Measurements from ENCODE around the gene TAMM41. TPM values are rescaled to one million over a fixed set of nuclear protein-coding genes. Genes with fewer than 3 reads are reported as not detected.

Gene TAMM41
- total and polyA plus RNA-seq, 5 donors from 2014 or later, result 24.4 to 32.0 (median 25.7) TPM

DNA sequence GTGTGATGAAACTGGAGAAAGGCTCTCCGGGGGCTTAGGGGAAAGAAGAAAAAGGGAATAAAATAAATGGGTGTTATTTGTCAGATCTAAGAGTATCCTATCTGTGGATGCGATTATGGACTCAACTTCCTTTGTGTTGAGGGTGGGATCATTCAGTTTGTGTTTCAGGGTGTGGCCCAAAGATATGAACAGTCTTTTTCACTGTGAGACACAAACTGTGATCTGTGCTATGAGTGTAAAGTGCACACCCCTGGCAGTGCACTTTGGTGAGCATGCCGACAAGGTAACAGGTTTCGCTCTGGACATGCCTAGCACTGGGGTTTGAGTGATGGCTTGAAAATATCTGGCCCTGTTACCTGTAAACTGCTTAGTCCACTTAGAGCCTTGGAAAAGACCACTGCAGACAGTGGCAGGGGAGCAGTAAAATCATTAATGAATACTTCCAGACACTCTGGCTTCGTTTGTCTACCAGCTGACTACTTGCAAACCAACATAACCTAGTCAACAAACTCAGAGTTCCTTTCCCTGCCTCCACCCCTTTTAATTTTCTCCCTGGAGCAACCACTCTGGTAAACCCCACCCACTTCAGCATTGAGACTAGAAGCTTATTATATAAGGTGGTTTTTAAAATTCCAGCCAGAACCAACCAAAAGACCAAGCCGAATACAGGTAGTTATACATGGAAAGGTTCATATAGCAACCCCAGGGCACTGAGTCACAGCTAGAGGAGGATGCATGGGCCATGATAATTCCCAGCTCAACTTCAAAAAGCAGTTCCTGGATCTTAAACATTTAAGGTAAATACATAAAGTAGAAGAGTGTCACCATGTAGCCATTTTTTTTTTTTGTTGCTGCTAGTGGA lies 55.1 kb downstream of the TAMM41 start:
- H3K36me3 Mint-ChIP-seq, result peaks cover 81% of the 10 kb centered on the region
- H3K4me3 Mint-ChIP-seq, result no peak overlapping the region
- peaks cover 93% of the 10 kb centered on the region for H3K36me3 ChIP-seq (ENCODE audit: control insufficient read depth, insufficient read depth, low read length)
- no peaks in the 10 kb centered on the region for H3K27me3 ChIP-seq (ENCODE audit: control insufficient read depth, insufficient read depth, low read length)
- H3K4me1 Mint-ChIP-seq, result peaks cover 5 to 29% (median 10%) of the 10 kb centered on the region in 4 donors
- no peak overlapping the region for H3K27ac ChIP-seq (ENCODE audit: insufficient read depth, low read length, poor library complexity, severe bottlenecking)
- ATAC-seq (ENCODE audit: low read depth in 2 of 2) (no peak), DNase-seq (no peak)
- H3K27ac Mint-ChIP-seq, result peak overlapping the region in 2 of 3 donors; percentile 29 to 32
- H3K9me3 Mint-ChIP-seq, result peaks cover 0 to 2% (median 0%) of the 10 kb centered on the region in 7 donors
- no peaks in the 10 kb centered on the region for H3K9me3 ChIP-seq (ENCODE audit: control insufficient read depth in 2 of 2, low read length in 2 of 2)
- no peaks in the 10 kb centered on the region for H3K27me3 Mint-ChIP-seq
- H3K4me1 ChIP-seq (ENCODE audit: control insufficient read depth, insufficient read depth, low read length, poor library complexity, severe bottlenecking), result no peaks in the 10 kb centered on the region
- H3K4me3 ChIP-seq (ENCODE audit: low read depth, low read length), result no peak overlapping the region

DNA sequence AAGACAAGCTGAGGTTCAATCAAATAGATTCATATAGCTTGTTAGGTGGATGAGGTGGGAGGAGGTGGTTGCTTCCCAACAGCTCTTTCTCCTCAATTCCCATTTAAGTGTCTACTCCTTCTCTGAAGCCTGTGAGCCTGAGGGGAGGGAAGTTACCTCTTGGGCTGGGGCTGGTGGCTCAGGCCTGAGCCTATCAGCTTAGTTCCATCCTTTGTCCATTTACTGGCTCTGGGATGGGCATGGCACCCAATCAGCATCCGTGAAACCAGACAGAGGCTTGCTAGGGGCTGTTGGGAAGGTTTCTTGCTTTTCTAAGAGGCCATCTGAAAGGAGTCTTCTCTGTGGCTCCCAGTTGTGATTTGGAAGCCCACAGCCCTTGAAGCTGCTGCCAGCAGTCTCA lies 57.3 kb downstream of the TAMM41 start:
- Histone ChIP-seq H3K9me3 (ENCODE audit: control insufficient read depth in 2 of 2, low read length in 2 of 2) (no peaks in the 10 kb centered on the region), H3K27ac (ENCODE audit: insufficient read depth, low read length, poor library complexity, severe bottlenecking) (no peak overlapping the region), H3K4me1 (ENCODE audit: control insufficient read depth, insufficient read depth, low read length, poor library complexity, severe bottlenecking) (peaks cover 10% of the 10 kb centered on the region), H3K36me3 (ENCODE audit: control insufficient read depth, insufficient read depth, low read length) (peaks cover 72% of the 10 kb centered on the region), H3K4me3 (ENCODE audit: low read depth, low read length) (no peak overlapping the region), H3K27me3 (ENCODE audit: control insufficient read depth, insufficient read depth, low read length) (no peaks in the 10 kb centered on the region)
- Mint-ChIP-seq H3K9me3 (peaks cover 0 to 2% (median 0%) of the 10 kb centered on the region in 7 donors), H3K36me3 (peaks cover 68% of the 10 kb centered on the region), H3K4me3 (no peak overlapping the region), H3K27ac (peak overlapping the region in 1 of 3 donors; percentile 32), H3K4me1 (peaks cover 10 to 47% (median 17%) of the 10 kb centered on the region in 4 donors), H3K27me3 (no peaks in the 10 kb centered on the region)
- no peak for DNase-seq
- ATAC-seq (ENCODE audit: low read depth in 2 of 2), result no peak

DNA sequence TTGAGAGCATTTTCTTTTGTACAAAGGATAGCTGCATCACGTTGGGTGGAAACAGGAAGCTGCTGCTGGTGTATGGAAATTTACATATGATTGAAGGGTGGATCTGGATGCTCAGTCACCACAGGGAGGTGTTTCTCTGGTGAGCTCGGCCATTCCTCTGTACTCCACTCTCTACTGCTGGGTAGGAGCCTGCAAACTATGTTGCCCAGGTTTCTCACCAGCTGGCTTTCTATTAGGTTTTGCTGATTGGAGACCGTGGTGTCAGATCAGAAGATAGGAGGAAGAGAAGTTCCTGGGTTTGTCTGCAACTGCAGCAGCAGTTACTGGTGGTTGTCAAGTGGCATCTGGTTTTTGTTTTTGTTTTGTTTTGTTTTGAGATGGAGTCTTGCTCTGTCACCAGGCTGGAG lies 61.7 kb downstream of the TAMM41 start:
- Mint-ChIP-seq H3K36me3 (peaks cover 34% of the 10 kb centered on the region), H3K4me3 (peak overlapping the region; percentile 65 to 89 (median 86)), H3K9me3 (peaks cover 0 to 2% (median 0%) of the 10 kb centered on the region in 7 donors), H3K27me3 (no peaks in the 10 kb centered on the region), H3K27ac (peak overlapping the region in 2 of 3 donors; percentile 89 to 94), H3K4me1 (peaks cover 4 to 41% (median 15%) of the 10 kb centered on the region in 4 donors)
- peaks cover 31% of the 10 kb centered on the region for H3K36me3 ChIP-seq (ENCODE audit: control insufficient read depth, insufficient read depth, low read length)
- ATAC-seq (ENCODE audit: low read depth in 2 of 2), result peak; percentile 60 to 62
- peak overlapping the region; percentile 37 for H3K27ac ChIP-seq (ENCODE audit: insufficient read depth, low read length, poor library complexity, severe bottlenecking)
- H3K9me3 ChIP-seq (ENCODE audit: control insufficient read depth in 2 of 2, low read length in 2 of 2), result no peaks in the 10 kb centered on the region
- peaks cover 16% of the 10 kb centered on the region for H3K4me1 ChIP-seq (ENCODE audit: control insufficient read depth, insufficient read depth, low read length, poor library complexity, severe bottlenecking)
- H3K27me3 ChIP-seq (ENCODE audit: control insufficient read depth, insufficient read depth, low read length), result no peaks in the 10 kb centered on the region
- peak in 2 of 3 donors; percentile 46 to 79 for DNase-seq
- peak overlapping the region; percentile 67 for H3K4me3 ChIP-seq (ENCODE audit: low read depth, low read length)

DNA sequence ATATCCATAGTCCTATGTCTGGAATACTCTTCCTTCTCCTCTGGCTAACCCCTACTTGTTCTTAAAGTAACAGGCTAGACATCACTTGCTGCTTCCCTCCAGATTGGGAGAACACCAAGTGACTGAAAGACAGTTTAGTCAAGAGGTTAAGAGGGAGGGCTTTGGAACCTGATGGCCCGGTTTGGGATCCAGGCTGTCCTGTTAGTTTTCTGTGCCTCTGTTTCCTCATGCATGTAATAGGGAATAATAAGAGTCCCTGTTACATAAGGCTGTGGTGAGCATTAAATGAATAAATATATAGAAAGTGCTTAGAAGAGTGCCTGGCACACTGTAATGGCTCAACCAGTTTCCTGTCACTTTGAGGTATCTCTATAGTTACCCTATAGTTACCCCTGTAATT lies 66.3 kb downstream of the TAMM41 start:
- DNase-seq, result no peak
- Histone ChIP-seq H3K4me3 (ENCODE audit: low read depth, low read length) (no peak overlapping the region), H3K4me1 (ENCODE audit: control insufficient read depth, insufficient read depth, low read length, poor library complexity, severe bottlenecking) (peaks cover 14% of the 10 kb centered on the region), H3K9me3 (ENCODE audit: control insufficient read depth in 2 of 2, low read length in 2 of 2) (no peaks in the 10 kb centered on the region), H3K27me3 (ENCODE audit: control insufficient read depth, insufficient read depth, low read length) (no peaks in the 10 kb centered on the region), H3K27ac (ENCODE audit: insufficient read depth, low read length, poor library complexity, severe bottlenecking) (no peak overlapping the region), H3K36me3 (ENCODE audit: control insufficient read depth, insufficient read depth, low read length) (no peaks in the 10 kb centered on the region)
- ATAC-seq (ENCODE audit: low read depth in 2 of 2), result no peak
- H3K27ac Mint-ChIP-seq, result peak overlapping the region in 1 of 3 donors; percentile 5
- no peaks in the 10 kb centered on the region for H3K27me3 Mint-ChIP-seq
- H3K4me3 Mint-ChIP-seq, result no peak overlapping the region
- H3K4me1 Mint-ChIP-seq, result peaks cover 4 to 20% (median 13%) of the 10 kb centered on the region in 4 donors
- peaks cover 0 to 2% (median 0%) of the 10 kb centered on the region in 7 donors for H3K9me3 Mint-ChIP-seq
- peaks cover 26% of the 10 kb centered on the region for H3K36me3 Mint-ChIP-seq

DNA sequence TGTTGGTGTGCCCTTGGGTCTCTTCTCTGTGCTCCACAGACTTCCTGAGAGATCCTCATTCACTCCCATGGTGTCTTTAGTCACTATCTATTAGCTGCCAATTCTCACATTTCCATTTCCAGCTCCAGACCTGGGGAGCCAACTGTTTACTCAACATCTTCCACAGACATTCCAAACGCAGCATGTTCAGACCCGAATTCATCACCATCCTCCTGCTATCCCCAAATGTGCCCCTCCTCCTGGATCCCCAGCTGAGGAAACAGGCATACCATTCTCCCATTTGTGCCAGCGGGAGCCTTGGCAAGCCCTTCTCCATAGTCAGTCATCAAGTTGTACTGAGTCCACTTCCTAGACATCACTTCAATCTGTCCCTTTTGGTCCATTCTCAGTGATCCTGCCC lies 67.1 kb downstream of the TAMM41 start:
- no peak overlapping the region for H3K4me3 Mint-ChIP-seq
- ATAC-seq (ENCODE audit: low read depth in 2 of 2) (no peak), DNase-seq (no peak)
- no peak overlapping the region for H3K27ac ChIP-seq (ENCODE audit: insufficient read depth, low read length, poor library complexity, severe bottlenecking)
- H3K9me3 Mint-ChIP-seq, result peaks cover 0 to 2% (median 0%) of the 10 kb centered on the region in 7 donors
- H3K4me1 ChIP-seq (ENCODE audit: control insufficient read depth, insufficient read depth, low read length, poor library complexity, severe bottlenecking), result peaks cover 9% of the 10 kb centered on the region
- H3K27ac Mint-ChIP-seq, result peak overlapping the region in 2 of 3 donors; percentile 5 to 30
- H3K9me3 ChIP-seq (ENCODE audit: control insufficient read depth in 2 of 2, low read length in 2 of 2), result no peaks in the 10 kb centered on the region
- H3K4me3 ChIP-seq (ENCODE audit: low read depth, low read length), result no peak overlapping the region
- H3K4me1 Mint-ChIP-seq, result peaks cover 0 to 12% (median 7%) of the 10 kb centered on the region in 4 donors
- no peaks in the 10 kb centered on the region for H3K36me3 ChIP-seq (ENCODE audit: control insufficient read depth, insufficient read depth, low read length)
- peaks cover 23% of the 10 kb centered on the region for H3K36me3 Mint-ChIP-seq
- H3K27me3 Mint-ChIP-seq, result no peaks in the 10 kb centered on the region
- H3K27me3 ChIP-seq (ENCODE audit: control insufficient read depth, insufficient read depth, low read length), result no peaks in the 10 kb centered on the region

DNA sequence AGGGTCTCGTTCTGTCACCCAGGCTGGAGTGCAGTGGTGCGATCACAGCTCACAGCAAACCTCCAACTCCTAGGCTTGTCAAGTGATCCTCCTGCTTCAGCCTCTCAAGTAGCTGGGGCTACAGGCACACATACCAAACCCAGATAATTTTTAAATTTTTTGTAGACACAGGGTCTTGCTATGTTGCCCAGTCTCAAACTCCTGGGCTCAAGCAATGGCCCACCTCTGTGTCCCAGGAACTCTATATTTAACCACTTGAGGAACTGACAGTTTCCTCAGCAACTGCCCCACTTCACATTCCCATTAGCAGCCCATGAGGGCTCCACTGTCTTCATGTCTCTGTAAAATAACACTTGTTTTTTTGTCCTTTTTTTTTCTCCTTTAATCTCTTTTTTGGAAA lies 68.4 kb downstream of the TAMM41 start:
- no peak for ATAC-seq (ENCODE audit: low read depth in 2 of 2)

DNA sequence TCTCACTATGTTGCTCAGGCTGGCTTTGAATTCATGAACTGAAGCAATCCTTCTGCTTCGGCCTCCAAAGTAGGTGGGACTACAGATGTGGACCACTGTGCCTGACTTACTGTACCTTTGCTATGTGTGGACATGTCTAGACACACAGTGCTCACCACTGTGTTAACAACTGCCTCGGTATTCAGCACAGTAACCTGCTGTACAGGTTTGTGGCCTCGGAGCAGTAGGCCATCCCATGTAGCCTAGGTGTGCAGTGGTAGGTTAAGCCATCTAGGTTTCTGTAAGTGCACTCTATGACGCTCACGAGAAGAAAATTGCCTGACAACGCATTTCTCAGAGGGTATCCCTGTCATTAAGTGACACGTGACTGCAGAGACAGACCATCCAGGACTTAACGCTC lies 70.3 kb downstream of the TAMM41 start:
- Mint-ChIP-seq H3K27me3 (no peaks in the 10 kb centered on the region), H3K4me3 (no peak overlapping the region), H3K9me3 (peaks cover 0 to 2% (median 0%) of the 10 kb centered on the region in 7 donors), H3K4me1 (peaks cover 0 to 9% (median 2%) of the 10 kb centered on the region in 4 donors), H3K27ac (no peak overlapping the region), H3K36me3 (peaks cover 23% of the 10 kb centered on the region)
- Histone ChIP-seq H3K27ac (ENCODE audit: insufficient read depth, low read length, poor library complexity, severe bottlenecking) (no peak overlapping the region), H3K4me1 (ENCODE audit: control insufficient read depth, insufficient read depth, low read length, poor library complexity, severe bottlenecking) (no peaks in the 10 kb centered on the region), H3K27me3 (ENCODE audit: control insufficient read depth, insufficient read depth, low read length) (no peaks in the 10 kb centered on the region), H3K9me3 (ENCODE audit: control insufficient read depth in 2 of 2, low read length in 2 of 2) (no peaks in the 10 kb centered on the region), H3K4me3 (ENCODE audit: low read depth, low read length) (no peak overlapping the region), H3K36me3 (ENCODE audit: control insufficient read depth, insufficient read depth, low read length) (no peaks in the 10 kb centered on the region)
- ATAC-seq (ENCODE audit: low read depth in 2 of 2) (no peak), DNase-seq (no peak)

More for the DNA sequence above, 68.4 kb downstream of the TAMM41 start:
- no peak for DNase-seq
- Mint-ChIP-seq H3K9me3 (peaks cover 0 to 2% (median 0%) of the 10 kb centered on the region in 7 donors), H3K4me1 (peaks cover 0 to 5% (median 0%) of the 10 kb centered on the region in 4 donors), H3K4me3 (no peak overlapping the region), H3K36me3 (peaks cover 23% of the 10 kb centered on the region), H3K27ac (no peak overlapping the region), H3K27me3 (no peaks in the 10 kb centered on the region)
- H3K9me3 ChIP-seq (ENCODE audit: control insufficient read depth in 2 of 2, low read length in 2 of 2), result no peaks in the 10 kb centered on the region
- no peaks in the 10 kb centered on the region for H3K36me3 ChIP-seq (ENCODE audit: control insufficient read depth, insufficient read depth, low read length)
- no peaks in the 10 kb centered on the region for H3K4me1 ChIP-seq (ENCODE audit: control insufficient read depth, insufficient read depth, low read length, poor library complexity, severe bottlenecking)
- no peak overlapping the region for H3K4me3 ChIP-seq (ENCODE audit: low read depth, low read length)
- H3K27ac ChIP-seq (ENCODE audit: insufficient read depth, low read length, poor library complexity, severe bottlenecking), result no peak overlapping the region
- no peaks in the 10 kb centered on the region for H3K27me3 ChIP-seq (ENCODE audit: control insufficient read depth, insufficient read depth, low read length)

Data from CD4-positive, CD25-positive, alpha-beta regulatory T cell (primary cell).